Smooth muscle cell (in vitro differentiated cells): ENCODE measurements around the gene ST3GAL5. TPM values are rescaled to one million over a fixed set of nuclear protein-coding genes. Genes with fewer than 3 reads are reported as not detected.
A peak's percentile ranks its signal among the peaks of the same experiment; 100 is the strongest.
"Not testable (repeated sequence)": the region's sequence is repeated elsewhere in the genome, so short reads cannot be mapped to it uniquely, and the experiment has no call there.

Source experiments
- DNase-seq: peaks from one replicate; lab custom pipeline; 2025; ENCODE audit not compliant: unreplicated experiment; lab: John Stamatoyannopoulos, UW
- H2AFZ ChIP-seq: fragments of 200-600 bp; sonication (generic); 2 replicates; pipeline ENCODE4 v1.6.0; 2016; ENCODE audit warnings: antibody characterized with exemption, low read depth, mild to moderate bottlenecking
- H3F3A ChIP-seq: fragments of 200-600 bp; sonication (generic); 2 replicates; pipeline ENCODE4 v1.6.0; 2017; ENCODE audit warnings: antibody characterized with exemption, low read depth
- H3K27ac ChIP-seq: fragments of 200-600 bp; sonication (generic); 2 replicates; pipeline ENCODE4 v1.5.1; 2016; ENCODE audit warnings: low read depth, mild to moderate bottlenecking
- H3K27me3 ChIP-seq: fragments of 200-600 bp; sonication (generic); 2 replicates; pipeline ENCODE4 v1.6.1; 2016; ENCODE audit warnings: low read depth, mild to moderate bottlenecking
- H3K36me3 ChIP-seq: fragments of 200-600 bp; sonication (generic); 2 replicates; pipeline ENCODE4 v1.5.1; 2016; ENCODE audit warnings: low read depth
- H3K4me1 ChIP-seq: fragments of 200-600 bp; sonication (generic); 2 replicates; pipeline ENCODE4 v1.5.1; 2016; ENCODE audit warnings: low read depth
- H3K4me2 ChIP-seq: fragments of 200-600 bp; sonication (generic); 2 replicates; pipeline ENCODE4 v1.6.0; 2016; ENCODE audit warnings: mild to moderate bottlenecking
- H3K4me3 ChIP-seq: fragments of 200-600 bp; sonication (generic); 2 replicates; pipeline ENCODE4 v1.5.1; 2016; ENCODE audit warnings: mild to moderate bottlenecking
- H3K79me2 ChIP-seq: fragments of 200-600 bp; sonication (generic); 2 replicates; pipeline ENCODE4 v1.6.0; 2016; ENCODE audit warnings: low read depth, mild to moderate bottlenecking
- H3K9ac ChIP-seq: fragments of 200-600 bp; sonication (generic); 2 replicates; pipeline ENCODE4 v1.6.0; 2016; ENCODE audit warnings: low read depth
- H3K9me3 ChIP-seq: fragments of 200-600 bp; sonication (generic); replicated peaks from 2 replicates; pipeline ENCODE4 v1.5.1; 2016; ENCODE audit warnings: low read depth
- H4K20me1 ChIP-seq: fragments of 200-600 bp; sonication (generic); 2 replicates; pipeline ENCODE4 v1.6.0; 2016; ENCODE audit warnings: low read depth
- CTCF ChIP-seq: fragments of 200-600 bp; sonication (generic); IDR thresholded peaks from 2 replicates; pipeline ENCODE4 v1.5.1; 2017; ENCODE audit warnings: borderline replicate concordance, mild to moderate bottlenecking, antibody characterized with exemption; ENCODE audit not compliant: insufficient read depth, poor library complexity, severe bottlenecking
- WGBS: methylation state at CpG from one replicate; pipeline ENCODE4 v1.1.7; 2016; ENCODE audit warnings: low lambda C conversion rate; 5-methylcytosine and 5-hydroxymethylcytosine counted together
- polyA plus RNA-seq: library from polyadenylated mRNA; unstranded; fragments of >200 nt; fragmentation: Nextera tagmentation; extraction: Ambion mirVana; gene quantifications from 2 replicates; pipeline ENCODE4 v1.2.1, GENCODE V29; 2016
- total RNA-seq: library from RNA; depleted of rRNA; stranded (reverse); fragments of >200 nt; gene quantifications from 2 replicates; pipeline ENCODE4 v1.2.3, GENCODE V29; 2014

Gene ST3GAL5
- total and polyA plus RNA-seq, 2 experiments from 2014 or later, result 10.9 to 26.4 TPM

DNA sequence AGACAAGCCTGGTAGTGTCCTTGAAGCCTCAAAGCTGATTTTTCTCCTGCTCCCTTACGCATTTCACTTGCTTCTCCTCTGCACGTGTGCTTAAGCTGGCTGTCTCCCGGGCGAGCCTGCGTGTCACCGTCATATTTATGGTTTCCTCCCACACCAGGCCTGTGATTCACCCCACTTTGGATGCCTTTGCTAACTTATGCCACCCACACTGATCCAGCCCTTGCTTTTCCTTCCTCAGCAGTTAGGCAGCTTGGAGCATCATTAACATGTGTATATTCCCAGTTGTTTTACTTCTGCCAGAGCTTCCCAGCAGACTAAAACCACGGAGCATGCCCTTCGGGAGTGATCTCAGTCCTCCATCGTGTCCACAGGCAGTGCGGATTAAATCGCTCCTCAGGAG, 2.2 kb downstream of the ST3GAL5 start:
- no peak overlapping the region for H2AFZ ChIP-seq
- peak; percentile 39 for DNase-seq
- no peaks in the 10 kb centered on the region for H3K36me3 ChIP-seq
- H3F3A ChIP-seq, result peaks cover 27% of the 10 kb centered on the region
- no peaks in the 10 kb centered on the region for H3K9me3 ChIP-seq
- peak overlapping the region; percentile 67 for H3K4me3 ChIP-seq
- H4K20me1 ChIP-seq, result peaks cover 23% of the 10 kb centered on the region
- H3K9ac ChIP-seq, result peak overlapping the region; percentile 43
- H3K4me2 ChIP-seq, result peak overlapping the region; percentile 89
- no peak for TF ChIP-seq CTCF
- peak overlapping the region; percentile 70 for H3K27ac ChIP-seq
- H3K4me1 ChIP-seq, result peaks cover 20% of the 10 kb centered on the region
- WGBS, result 9% methylated on average over 11 of the region's 11 CpGs
- H3K27me3 ChIP-seq, result no peaks in the 10 kb centered on the region
- H3K79me2 ChIP-seq, result peaks cover 12% of the 10 kb centered on the region

- Histone ChIP-seq H3K36me3 (no peaks in the 10 kb centered on the region), H3F3A (peaks cover 27% of the 10 kb centered on the region), H3K4me1 (peaks cover 20% of the 10 kb centered on the region), H3K27ac (peak overlapping the region; percentile 61), H3K9ac (peak overlapping the region; percentile 43), H3K9me3 (no peaks in the 10 kb centered on the region), H2AFZ (no peak overlapping the region), H3K27me3 (no peaks in the 10 kb centered on the region), H3K79me2 (peaks cover 12% of the 10 kb centered on the region), H4K20me1 (peaks cover 23% of the 10 kb centered on the region), H3K4me3 (no peak overlapping the region), H3K4me2 (peak overlapping the region; percentile 39)
- 79% methylated on average over 8 of the region's 8 CpGs for WGBS
- DNase-seq, result no peak
- TF ChIP-seq CTCF, result no peak
Measured at GRCh38 chr2:85886141-85886540, 2.6 kb downstream of the ST3GAL5 start.

- H2AFZ ChIP-seq, H3K9ac ChIP-seq, H3K27me3 ChIP-seq, H3K36me3 ChIP-seq, H3F3A ChIP-seq, H3K27ac ChIP-seq, H3K9me3 ChIP-seq, H3K4me1 ChIP-seq, H3K4me2 ChIP-seq, H3K4me3 ChIP-seq, DNase-seq: not testable (repeated sequence)
- Histone ChIP-seq H4K20me1 (peaks cover 15% of the 10 kb centered on the region), H3K79me2 (peaks cover 16% of the 10 kb centered on the region)
- WGBS, result 100% methylated on average over 1 of the region's 1 CpG
Measured at GRCh38 chr2:85881781-85882180, 7.0 kb downstream of the ST3GAL5 start.

DNA sequence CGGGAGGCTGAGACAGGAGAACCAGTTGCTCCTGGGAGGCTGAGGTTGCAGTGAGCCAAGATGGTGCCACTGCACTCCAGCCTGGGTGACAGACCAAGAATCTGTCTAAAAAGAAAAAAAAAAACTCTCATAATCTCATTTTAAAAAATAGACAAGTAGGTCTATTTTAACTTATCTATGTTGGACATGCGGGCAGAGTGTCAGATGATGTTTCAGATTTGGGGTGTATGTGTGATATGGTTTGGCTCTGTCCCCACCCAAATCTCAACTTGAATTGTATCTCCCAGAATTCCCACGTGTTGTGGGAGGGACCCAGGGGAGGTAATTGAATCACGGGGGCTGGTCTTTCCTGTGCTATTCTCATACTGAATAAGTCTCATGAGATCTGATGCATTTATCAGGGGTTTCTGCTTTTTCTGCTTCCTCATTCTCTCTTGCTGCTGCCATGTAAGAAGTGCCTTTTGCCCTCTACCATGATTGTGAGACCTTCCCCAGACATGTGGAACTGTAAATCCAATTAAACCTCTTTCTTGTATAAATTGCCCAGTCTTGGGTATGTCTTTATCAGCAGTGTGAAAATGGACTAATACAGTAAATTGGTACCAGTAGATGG, 8.0 kb downstream of the ST3GAL5 start:
- not testable (repeated sequence) for DNase-seq, H3K27ac ChIP-seq, H3F3A ChIP-seq, H3K4me1 ChIP-seq, H3K4me3 ChIP-seq, H3K9ac ChIP-seq, H3K4me2 ChIP-seq, H3K9me3 ChIP-seq, H2AFZ ChIP-seq, H3K36me3 ChIP-seq, H3K27me3 ChIP-seq, H4K20me1 ChIP-seq
- 79% methylated on average over 4 of the region's 4 CpGs for WGBS
- peaks cover 13% of the 10 kb centered on the region for H3K79me2 ChIP-seq
